Large intestine (tissue), 3 donors: ENCODE data around the gene UQCC5. TPM values are rescaled to one million over a fixed set of nuclear protein-coding genes. Genes with fewer than 3 reads are reported as not detected.

ENCODE experiments used
- DNase-seq, 2 donors: peaks; one replicate each; pipeline versions ENCODE4 v3.0.0 to v3.0.0-alpha.2; 2013
- H3K27ac ChIP-seq: one replicate; pipeline ENCODE4 v1.5.1; 2013; ENCODE audit warnings: low read length
- H3K27me3 ChIP-seq: 2 replicates; pipeline ENCODE4 v1.6.1; 2013; ENCODE audit warnings: low read length; ENCODE audit not compliant: control insufficient read depth, insufficient read depth
- H3K36me3 ChIP-seq: 2 replicates; pipeline ENCODE4 v1.6.1; 2013; ENCODE audit warnings: low read length; ENCODE audit not compliant: control insufficient read depth, insufficient read depth
- H3K4me1 ChIP-seq: one replicate; pipeline ENCODE4 v1.6.1; 2013; ENCODE audit warnings: low read length; ENCODE audit not compliant: control insufficient read depth, insufficient read depth
- H3K4me3 ChIP-seq: one replicate; pipeline ENCODE4 v1.5.1; 2013; ENCODE audit warnings: low read length
- H3K9me3 ChIP-seq: one replicate; pipeline ENCODE4 v1.6.1; 2013; ENCODE audit warnings: mild to moderate bottlenecking, low read depth, low read length, moderate library complexity; ENCODE audit not compliant: control insufficient read depth
- WGBS: methylation state at CpG from one replicate; pipeline ENCODE4 v1.1.5; 2013; ENCODE audit warnings: low lambda C conversion rate; ENCODE audit not compliant: insufficient coverage; 5-methylcytosine and 5-hydroxymethylcytosine counted together
- polyA plus RNA-seq: library from polyadenylated mRNA; unstranded; fragments of 120-200 nt; gene quantifications from one replicate; pipeline ENCODE4 v1.2.1, GENCODE V29; 2013

The UQCC5 gene
- polyA plus RNA-seq, 1 donor = 25.8 TPM

DNA sequence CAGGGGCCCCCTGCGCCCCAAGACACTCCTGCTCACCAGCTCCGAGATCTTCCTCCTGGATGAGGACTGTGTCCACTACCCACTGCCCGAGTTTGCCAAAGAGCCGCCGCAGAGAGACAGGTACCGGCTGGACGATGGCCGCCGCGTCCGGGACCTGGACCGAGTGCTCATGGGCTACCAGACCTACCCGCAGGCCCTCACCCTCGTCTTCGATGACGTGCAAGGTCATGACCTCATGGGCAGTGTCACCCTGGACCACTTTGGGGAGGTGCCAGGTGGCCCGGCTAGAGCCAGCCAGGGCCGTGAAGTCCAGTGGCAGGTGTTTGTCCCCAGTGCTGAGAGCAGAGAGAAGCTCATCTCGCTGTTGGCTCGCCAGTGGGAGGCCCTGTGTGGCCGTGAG lies 44.3 kb upstream of the UQCC5 start:
- Histone ChIP-seq H3K36me3 (peaks cover 64% of the 10 kb centered on the region), H3K9me3 (peaks cover 9% of the 10 kb centered on the region), H3K27ac (no peak overlapping the region), H3K27me3 (no peaks in the 10 kb centered on the region), H3K4me3 (no peak overlapping the region), H3K4me1 (no peaks in the 10 kb centered on the region)
- WGBS = no CpG with 5 or more reads among the region's 21 CpGs
- no peak for DNase-seq

DNA sequence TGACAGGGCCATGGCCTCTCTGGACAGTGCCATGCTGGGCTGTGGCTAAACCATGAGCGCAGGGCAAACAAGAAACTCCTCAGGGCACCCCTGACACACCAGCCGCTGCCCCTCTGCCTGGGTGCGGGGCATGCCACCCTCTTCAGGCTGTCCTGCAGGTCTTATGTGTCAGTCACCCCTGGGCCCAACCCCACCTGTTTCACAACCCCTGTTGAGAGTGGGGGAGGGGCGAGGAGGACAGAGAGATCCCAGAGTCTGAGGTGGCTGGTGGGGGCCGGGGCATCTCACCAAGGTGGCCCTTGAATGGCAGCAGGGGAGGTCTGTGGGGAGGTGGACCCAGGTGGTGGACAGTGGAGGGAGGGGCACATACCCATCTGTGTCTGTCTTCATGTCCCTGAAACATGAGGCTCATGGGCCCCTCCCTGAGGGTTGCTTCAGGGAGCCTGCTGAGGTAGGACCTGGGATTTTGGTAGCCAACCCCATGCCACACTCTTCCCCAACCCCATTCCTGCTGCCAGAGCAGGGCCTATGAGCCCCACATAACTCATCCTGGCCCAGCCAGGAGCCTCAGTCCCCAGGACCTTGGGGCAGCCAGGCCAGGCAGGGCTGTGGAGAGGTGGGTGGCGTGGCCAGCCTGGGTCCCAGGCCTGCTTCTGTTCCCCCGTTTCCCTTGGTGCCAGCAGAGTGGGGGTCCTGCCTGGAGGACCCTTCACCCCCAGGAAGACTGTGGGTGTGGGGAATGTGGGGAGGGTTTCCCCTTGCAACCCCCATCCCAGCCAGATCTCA lies 43.0 kb upstream of the UQCC5 start:
- H3K4me3 ChIP-seq = no peak overlapping the region
- no peak overlapping the region for H3K27ac ChIP-seq
- no CpG with 5 or more reads among the region's 7 CpGs for WGBS
- DNase-seq = no peak
- no peaks in the 10 kb centered on the region for H3K9me3 ChIP-seq
- H3K36me3 ChIP-seq = peaks cover 51% of the 10 kb centered on the region
- no peaks in the 10 kb centered on the region for H3K27me3 ChIP-seq
- H3K4me1 ChIP-seq = no peaks in the 10 kb centered on the region

DNA sequence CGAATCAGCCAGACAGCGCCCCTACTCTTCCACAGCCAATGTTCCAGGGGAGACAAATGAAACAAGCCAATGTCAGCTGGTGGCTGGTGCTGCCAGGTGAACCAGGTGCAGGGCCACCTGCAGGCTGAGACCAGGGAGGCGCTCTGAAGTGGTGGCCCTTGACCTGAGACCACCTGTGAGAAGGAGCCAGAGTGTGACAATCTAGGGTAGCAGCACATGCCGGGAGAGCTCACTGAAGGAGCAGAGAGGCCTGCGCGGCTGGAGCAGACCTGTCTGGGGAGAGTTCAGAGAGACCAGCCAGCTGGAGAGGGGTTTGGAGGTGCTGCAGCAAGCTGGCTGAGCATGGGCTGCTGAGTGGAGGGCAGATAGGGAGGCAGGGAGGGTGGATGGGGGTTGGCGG lies 42.0 kb upstream of the UQCC5 start:
- Histone ChIP-seq H3K9me3 (no peaks in the 10 kb centered on the region), H3K4me1 (no peaks in the 10 kb centered on the region), H3K27me3 (no peaks in the 10 kb centered on the region), H3K36me3 (peaks cover 41% of the 10 kb centered on the region), H3K27ac (no peak overlapping the region), H3K4me3 (no peak overlapping the region)
- DNase-seq = no peak
- no CpG with 5 or more reads among the region's 7 CpGs for WGBS

DNA sequence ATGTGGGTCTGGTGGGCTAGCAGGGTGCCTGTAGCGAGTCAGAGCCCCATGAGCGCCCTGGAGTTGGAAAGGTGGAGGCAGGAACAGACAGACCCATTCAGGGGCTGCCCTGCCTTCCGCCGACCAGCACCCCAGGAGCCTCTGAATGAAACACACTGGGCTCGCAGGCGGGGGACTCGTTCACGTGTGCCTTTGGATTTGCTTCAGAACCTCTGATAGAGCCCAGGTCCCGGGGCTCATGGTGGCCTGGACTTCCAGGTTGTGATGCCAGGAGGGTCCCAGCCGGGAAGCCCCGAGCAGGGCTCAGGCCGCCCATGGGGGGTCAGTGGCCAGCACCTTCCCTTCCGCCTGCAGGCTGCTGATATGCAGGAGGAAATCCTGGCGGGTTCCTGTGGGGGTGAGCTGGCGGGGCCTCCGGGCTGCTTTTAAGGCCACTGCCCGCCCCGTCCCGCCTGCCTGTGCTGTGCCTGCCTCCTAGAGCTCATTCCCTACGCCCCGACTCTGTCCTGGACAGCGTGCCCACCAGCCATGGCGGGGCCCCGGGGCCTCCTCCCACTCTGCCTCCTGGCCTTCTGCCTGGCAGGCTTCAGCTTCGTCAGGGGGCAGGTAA lies 41.4 kb upstream of the UQCC5 start, which contains the start of gene STAB1:
STAB1 (plus strand) TSS at position 453 of the 610 bp plus-strand sequence; CDS start at position 529, 76 bp downstream.
- DNase-seq = no peak
- H3K36me3 ChIP-seq = peaks cover 36% of the 10 kb centered on the region
- H3K27me3 ChIP-seq = no peaks in the 10 kb centered on the region
- H3K4me1 ChIP-seq = no peaks in the 10 kb centered on the region
- no CpG with 5 or more reads among the region's 25 CpGs for WGBS
- H3K4me3 ChIP-seq = peak within 1 kb of the TSS; percentile 16
- no peak within 1 kb of the TSS for H3K27ac ChIP-seq
- H3K9me3 ChIP-seq = no peaks in the 10 kb centered on the region

DNA sequence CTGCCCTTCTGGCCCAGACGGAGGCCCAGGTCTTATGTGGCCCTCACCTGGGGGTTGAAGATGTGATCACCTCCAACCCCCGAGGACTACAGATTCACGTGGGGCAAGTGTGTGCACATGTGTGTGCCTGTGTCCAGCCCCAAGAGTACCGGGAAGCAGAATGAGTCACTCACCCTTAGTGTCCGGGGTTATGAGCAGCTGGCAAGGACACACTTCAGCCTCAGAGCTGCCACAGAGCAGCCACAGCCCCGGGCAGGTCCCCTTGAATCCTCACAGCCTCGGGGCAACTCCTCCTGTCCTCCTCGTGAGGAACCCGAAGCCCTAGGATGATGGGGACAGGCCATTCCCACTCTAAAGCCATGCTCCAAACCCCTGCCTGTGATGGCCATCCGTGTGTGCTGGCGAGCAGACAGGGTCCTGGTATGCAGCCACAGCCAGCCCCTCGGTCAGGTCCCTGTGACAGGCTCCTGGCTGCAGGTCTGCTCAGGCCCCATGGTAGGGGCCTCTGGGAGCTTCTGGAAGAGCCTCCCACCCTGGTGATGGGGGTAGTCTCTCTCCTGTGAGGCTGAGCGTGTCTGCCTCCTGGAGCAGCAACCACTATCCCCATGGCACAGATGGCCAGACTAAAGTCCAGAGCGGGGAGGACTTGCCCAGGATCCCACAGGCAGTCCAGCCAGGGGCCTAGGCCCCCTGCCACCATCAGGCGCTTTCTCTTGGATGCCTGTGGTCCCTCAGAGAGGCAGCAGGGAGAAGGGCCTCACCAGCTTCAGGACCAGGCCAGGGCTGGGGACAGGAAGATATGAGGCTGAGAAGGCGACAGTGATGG lies 40.4 kb upstream of the UQCC5 start:
- no CpG with 5 or more reads among the region's 16 CpGs for WGBS
- peak overlapping the region; percentile 16 for H3K4me3 ChIP-seq

DNA sequence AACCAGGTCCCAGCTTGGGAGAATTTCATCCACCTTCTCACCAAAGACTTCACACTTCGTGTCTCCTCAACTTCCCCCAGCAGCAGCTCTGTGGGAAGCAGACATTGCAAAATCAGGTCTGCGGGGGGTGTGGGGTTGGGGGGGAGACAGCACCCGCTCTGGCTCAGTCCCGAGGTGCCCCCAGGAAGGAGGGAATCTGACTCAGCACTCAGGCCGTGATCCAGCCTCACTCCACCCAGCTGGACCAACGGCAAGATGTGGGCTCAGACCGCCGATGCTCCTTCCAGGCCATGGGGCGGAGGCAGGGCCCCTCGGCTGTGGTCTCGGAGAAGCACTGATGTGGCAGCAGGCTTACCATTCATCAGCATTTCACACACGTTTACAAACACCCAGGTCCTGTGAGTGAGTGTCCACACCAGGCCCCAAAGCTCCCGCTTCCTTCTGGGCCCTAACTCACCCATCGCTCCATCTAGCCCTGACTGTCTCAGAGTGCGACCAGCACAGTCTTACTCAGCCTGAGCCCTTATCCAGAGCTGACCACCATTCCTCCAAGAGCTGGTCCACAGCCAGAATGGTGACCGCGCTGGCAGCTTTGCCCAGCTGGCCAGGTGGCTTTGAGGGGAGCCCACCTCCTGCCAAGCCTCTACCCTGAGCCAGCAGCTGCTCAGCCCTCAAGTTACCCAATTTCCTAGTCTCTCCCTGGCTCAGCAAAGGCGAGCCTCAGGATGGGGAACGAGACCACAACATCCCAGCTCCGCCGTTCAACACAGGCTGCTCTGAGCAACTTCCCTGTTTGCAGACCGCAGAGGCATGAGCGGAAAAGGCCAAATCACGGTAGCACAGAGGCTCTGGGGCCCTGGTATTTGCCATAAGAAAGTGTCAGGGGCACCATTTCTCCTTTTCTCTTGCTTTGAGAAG lies 38.0 kb upstream of the UQCC5 start:
- Histone ChIP-seq H3K9me3 (no peaks in the 10 kb centered on the region), H3K36me3 (peaks cover 2% of the 10 kb centered on the region), H3K4me3 (no peak overlapping the region), H3K27ac (no peak overlapping the region), H3K27me3 (no peaks in the 10 kb centered on the region), H3K4me1 (no peaks in the 10 kb centered on the region)
- no CpG with 5 or more reads among the region's 24 CpGs for WGBS
- DNase-seq = no peak

More for the DNA sequence above, 40.4 kb upstream of the UQCC5 start:
- H3K9me3 ChIP-seq = no peaks in the 10 kb centered on the region
- H3K36me3 ChIP-seq = peaks cover 26% of the 10 kb centered on the region
- H3K27ac ChIP-seq = no peak overlapping the region
- H3K4me1 ChIP-seq = no peaks in the 10 kb centered on the region
- H3K27me3 ChIP-seq = no peaks in the 10 kb centered on the region
- no peak for DNase-seq

DNA sequence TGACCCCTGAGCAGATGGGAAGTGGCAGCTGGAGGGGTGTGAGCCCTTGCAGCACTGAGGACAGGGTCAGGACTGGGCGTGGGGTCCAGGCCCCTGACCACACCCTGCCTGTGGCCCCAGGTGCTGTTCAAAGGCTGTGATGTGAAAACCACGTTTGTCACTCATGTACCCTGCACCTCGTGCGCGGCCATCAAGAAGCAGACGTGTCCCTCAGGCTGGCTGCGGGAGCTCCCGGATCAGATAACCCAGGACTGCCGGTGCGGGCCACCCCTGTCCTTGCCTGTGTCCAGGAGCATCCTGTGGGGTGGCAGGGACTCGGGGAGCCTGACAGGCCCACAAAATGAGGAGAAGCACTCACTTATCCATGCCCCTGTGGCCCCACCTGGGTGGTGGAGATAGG lies 35.4 kb upstream of the UQCC5 start:
- WGBS = no CpG with 5 or more reads among the region's 11 CpGs
- H3K36me3 ChIP-seq = no peaks in the 10 kb centered on the region
- no peaks in the 10 kb centered on the region for H3K9me3 ChIP-seq
- H3K4me3 ChIP-seq = no peak overlapping the region
- no peaks in the 10 kb centered on the region for H3K4me1 ChIP-seq
- DNase-seq = no peak
- H3K27me3 ChIP-seq = no peaks in the 10 kb centered on the region
- no peak overlapping the region for H3K27ac ChIP-seq

DNA sequence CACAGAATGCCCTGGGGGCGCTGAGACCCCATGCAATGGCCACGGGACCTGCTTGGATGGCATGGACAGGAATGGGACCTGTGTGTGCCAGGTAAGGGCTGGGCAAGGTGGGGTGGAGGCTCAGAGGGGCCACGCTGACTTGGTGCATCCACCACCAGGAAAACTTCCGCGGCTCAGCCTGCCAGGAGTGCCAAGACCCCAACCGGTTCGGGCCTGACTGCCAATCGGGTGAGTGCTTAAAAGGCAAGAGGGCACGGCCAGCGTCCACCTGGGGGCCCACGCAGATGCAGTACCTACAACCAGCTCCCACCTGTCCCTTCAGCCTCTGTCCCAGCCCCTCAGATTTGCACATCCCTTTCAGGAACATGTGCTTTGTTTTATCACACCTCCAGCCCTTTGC lies 34.4 kb upstream of the UQCC5 start:
- WGBS = no CpG with 5 or more reads among the region's 11 CpGs
- Histone ChIP-seq H3K36me3 (no peaks in the 10 kb centered on the region), H3K27me3 (no peaks in the 10 kb centered on the region), H3K27ac (no peak overlapping the region), H3K4me1 (no peaks in the 10 kb centered on the region), H3K4me3 (no peak overlapping the region), H3K9me3 (no peaks in the 10 kb centered on the region)
- DNase-seq = no peak

DNA sequence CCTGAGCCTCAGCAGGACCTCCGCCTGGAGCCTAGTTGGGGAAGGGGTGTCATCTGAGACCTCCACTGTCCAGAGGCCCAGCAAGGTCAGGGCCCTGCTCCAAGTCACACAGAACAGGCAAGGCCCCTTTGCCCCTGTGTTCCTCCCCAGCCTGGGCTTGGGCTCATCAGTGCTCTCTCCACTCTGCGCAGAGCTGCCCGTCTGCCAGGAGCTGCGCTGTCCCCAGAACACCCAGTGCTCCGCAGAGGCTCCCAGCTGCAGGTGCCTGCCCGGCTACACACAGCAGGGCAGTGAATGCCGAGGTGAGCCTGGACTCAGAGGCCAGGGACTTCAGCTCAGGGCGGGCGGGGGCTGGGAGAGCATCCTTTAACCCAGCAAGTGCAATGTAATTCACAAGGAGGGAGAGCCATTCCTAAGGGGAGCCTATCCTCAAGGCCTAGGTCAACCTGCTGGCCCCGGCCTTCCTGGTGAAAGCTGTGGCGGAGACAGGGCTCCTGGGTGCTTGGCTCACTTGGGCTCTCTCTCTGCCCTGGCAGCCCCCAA lies 33.5 kb upstream of the UQCC5 start:
- Histone ChIP-seq H3K36me3 (no peaks in the 10 kb centered on the region), H3K27ac (no peak overlapping the region), H3K4me3 (no peak overlapping the region), H3K4me1 (no peaks in the 10 kb centered on the region), H3K9me3 (no peaks in the 10 kb centered on the region), H3K27me3 (no peaks in the 10 kb centered on the region)
- DNase-seq = no peak
- WGBS = no CpG with 5 or more reads among the region's 11 CpGs
